Stimulated activated CD8-positive, alpha-beta memory T cell treated with anti-CD3 and anti-CD28 coated beads, Interleukin-12 subunit alpha, Interleukin-12 subunit beta, amount 100 ng/mL, for 24 hours (primary cell): ENCODE data around the gene FRAS1.
"Not testable (repeated sequence)": the region's sequence is repeated elsewhere in the genome, so short reads cannot be mapped to it uniquely, and the experiment has no call there.

Source experiments
- DNase-seq: peaks from one replicate; pipeline ENCODE4 v3.0.0-alpha.2; 2020; ENCODE audit errors: extremely low read depth

FRAS1 gene

DNA sequence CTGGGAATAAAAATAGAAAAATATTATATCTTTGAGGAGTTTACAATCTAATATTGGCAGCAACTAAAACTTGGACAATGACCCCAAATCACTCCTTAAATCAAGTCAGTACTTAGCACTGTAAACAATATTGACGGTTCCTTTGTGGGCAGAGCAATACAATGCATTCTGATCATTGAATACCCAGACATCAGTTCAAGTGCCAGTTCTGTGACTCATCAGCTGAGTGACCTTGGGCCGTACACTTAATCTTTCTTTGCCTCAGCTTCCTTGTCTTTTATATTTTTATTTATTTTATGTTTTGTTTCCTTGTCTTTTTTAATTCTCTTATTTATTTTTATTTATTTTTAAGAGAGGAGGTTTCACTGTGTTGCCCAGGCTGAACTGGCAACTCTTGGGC, 382.2 kb downstream of the FRAS1 start:
- no peak for DNase-seq

- DNase-seq: no peak
Observed at GRCh38 chr4:78441756-78442155, 384.6 kb downstream of the FRAS1 start.

- DNase-seq: no peak
Observed at GRCh38 chr4:78446619-78447018, 389.5 kb downstream of the FRAS1 start.

GRCh38 chr4:78451407-78451806, 394.3 kb downstream of the FRAS1 start:
- DNase-seq: no peak

- DNase-seq: no peak
Observed at GRCh38 chr4:78454016-78454415, 396.9 kb downstream of the FRAS1 start.

DNA sequence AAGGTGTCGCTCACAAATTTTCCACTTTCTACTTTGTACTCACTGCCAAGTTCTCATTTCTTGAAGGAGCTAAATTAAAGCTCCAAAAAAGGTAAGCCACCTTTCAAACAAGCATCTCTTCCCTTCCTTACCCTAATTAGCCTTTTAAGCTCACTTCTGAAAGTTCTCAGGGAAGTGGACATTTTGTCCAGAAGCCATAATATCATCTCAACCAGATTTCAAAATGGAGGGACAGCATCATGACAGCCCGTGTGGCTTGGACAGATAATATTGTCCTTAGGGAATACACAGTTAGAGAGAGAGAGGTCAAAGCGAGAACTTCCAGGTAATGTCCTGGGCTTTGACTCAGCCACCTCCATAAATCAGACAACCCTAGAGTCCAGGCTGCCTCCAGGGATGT, 400.6 kb downstream of the FRAS1 start:
- DNase-seq: no peak

- no peak for DNase-seq
Observed at GRCh38 chr4:78459327-78459726, 402.2 kb downstream of the FRAS1 start.

DNA sequence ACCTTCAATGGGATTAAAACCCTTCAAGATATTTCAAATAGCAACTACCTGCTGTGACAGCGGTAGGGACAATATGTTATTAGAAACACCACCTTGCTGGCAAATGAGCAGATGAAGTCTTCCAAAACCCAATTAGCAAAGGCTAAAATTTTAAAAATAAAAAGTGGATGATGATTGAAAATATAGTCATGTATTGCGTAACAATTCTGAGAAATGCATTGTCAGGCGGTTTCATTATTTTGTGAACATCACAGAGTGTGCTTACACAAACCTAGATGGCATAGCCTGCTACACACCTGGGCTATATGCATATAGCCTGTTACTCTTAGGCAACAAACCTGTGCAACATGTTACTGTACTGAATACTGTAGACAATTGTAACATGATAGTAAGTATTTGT, 403.2 kb downstream of the FRAS1 start:
- DNase-seq: no peak

- no peak for DNase-seq
Observed at GRCh38 chr4:78464265-78464664, 407.1 kb downstream of the FRAS1 start.

GRCh38 chr4:78467223-78467622, 410.1 kb downstream of the FRAS1 start:
- not testable (repeated sequence) for DNase-seq

DNA sequence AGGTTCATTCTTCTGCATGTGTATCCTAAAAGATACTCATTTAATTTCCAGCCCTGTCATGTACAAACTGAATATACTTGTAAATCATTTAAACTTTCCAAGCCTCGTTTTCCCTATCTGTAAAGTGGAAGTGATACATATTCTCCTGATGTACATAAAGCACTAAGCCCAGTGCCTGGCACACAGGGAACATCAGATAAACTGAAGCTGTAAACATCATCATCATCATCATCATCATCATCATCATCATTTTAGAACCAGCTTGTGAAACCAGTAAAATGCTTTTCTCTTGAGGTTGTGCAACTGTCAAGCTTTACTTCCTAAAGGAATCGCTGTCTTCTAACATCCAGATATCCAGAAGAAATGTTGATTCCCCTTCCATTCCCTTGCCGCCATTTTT, 411.1 kb downstream of the FRAS1 start:
- no peak for DNase-seq

GRCh38 chr4:78476108-78476704, 419.1 kb downstream of the FRAS1 start:
- DNase-seq: no peak

- DNase-seq: no peak
Observed at GRCh38 chr4:78477276-78477675, 420.2 kb downstream of the FRAS1 start.

DNA sequence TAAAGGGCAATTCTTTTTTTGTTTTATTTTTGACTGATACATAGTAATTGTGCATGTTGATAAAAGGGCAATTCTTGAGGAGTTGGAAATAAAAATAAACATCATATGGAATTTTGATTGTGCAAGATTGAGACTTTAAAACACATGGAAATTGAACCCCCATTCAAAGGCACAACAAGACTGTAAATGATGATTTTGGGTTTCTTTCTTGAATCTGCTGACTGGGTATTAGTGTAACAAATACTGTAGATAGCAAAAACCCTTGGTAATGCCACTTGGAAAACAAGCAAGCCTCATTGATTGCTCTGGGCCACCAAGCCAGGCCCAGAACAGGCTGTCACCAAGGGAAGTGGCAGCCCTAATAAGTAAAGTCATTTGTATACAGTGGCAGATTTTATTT, 421.4 kb downstream of the FRAS1 start:
- no peak for DNase-seq

DNA sequence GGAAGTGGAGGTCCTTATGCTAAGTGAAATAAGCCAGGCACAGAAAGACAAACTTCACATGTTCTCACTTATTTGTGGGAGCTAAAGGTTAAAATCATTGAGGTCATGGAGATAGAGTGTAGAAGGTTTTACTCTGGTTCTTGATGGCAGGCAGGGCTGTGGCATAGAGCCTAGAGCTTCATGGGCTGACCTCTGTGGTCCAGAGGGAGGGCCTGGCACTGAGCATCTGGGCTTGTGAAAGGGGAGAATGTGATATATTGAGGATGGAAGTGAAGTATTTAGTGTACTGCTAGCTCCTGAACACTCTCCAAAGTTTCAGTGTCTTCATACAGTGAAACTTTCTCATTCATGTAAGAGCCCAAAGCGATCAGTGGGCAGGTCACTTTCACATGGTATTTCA, 423.2 kb downstream of the FRAS1 start:
- DNase-seq: no peak

DNA sequence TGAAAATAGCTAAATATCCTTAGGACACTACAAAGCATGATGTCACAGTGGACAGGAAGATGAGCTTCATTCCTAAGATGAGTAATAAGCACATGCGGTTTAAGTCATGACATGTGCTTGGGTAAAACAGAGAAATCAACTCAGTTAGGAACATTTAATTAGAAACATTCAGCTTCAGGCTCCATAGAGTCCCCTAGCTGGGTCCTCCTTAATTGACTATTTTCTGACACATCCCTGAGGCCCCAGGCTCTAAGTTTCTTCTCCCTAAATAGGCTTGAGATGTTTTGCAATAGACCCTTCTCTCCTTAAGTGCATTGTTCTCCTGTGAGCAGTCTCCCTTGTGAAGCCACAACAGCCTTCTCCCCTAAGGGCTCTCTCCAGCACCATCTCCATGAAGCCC, 424.1 kb downstream of the FRAS1 start:
- no peak for DNase-seq

DNA sequence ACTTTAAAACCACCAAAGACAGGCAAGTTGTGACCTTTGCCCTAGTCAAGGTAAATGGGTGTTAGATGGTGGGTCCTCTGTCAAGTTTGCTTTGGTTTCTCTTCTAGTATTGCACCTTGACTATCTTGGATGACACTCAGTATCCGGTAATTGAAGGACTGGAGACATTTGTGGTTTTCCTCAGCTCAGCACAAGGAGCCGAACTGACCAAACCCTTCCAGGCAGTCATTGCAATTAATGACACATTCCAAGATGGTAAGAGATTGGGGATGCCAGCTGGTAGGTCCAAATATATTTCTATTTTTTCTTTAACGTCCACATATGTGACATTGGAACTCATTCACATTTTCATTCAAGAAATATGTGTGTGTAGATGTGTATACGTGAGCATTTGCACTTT, 425.2 kb downstream of the FRAS1 start:
- no peak for DNase-seq

DNA sequence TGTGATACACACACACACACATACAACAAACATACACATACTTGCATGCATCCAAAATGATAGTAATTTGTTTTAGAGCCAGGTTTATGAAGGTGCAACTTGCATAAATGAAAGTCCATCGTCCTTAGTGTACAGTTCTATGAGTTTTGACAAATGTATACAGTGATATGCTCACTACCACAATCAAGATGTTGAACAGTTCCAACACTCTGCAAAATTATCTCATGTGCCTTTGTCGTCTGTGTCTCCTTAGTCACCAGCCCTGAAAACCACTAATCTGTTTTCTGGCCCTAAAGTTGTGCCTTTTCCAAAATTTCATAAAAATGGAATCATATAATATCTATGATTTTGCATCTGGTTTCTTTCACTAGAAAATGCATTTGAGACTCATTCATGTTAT, 426.7 kb downstream of the FRAS1 start:
- no peak for DNase-seq

- DNase-seq: no peak
Observed at GRCh38 chr4:78484574-78484973, 427.5 kb downstream of the FRAS1 start.

DNA sequence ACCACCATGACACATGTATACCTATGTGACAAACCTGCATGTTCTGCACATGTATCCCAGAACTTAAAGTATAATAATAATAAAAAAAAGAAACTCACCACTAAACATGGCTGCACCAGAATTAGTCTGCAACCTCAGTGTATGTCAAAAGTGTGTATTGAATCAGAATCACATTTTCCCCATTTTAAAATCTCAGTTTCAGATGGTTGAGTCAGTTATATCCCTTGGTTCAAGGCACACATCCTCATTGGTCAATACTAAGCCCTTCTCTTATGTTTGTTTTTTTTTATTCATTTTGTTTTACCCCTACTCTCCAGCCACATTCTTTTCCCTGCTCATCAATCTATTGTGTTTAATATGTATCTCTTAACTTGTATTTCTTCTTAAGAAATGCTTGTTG, 436.6 kb downstream of the FRAS1 start:
- DNase-seq: no peak

GRCh38 chr4:78496021-78496643, 439.0 kb downstream of the FRAS1 start:
- DNase-seq: no peak

DNA sequence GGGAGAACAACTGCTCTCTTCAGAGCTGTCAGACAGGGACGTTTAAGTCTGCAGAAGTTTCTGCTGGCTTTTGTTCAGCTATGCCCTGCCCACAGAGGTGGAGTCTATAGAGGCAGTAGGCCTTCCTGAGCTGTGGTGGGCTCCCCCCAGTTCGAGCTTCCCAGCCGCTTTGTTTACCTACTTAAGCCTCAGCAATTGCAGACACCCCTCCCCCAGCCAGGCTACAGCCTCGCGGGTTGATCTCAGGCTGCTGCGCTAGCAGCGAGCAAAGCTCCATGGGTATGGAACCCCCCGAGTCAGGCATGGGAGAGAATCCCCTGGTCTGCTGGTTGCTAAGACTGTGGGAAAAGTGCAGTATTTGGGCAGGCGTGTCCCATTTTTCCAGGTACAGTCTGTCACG, 449.1 kb downstream of the FRAS1 start:
- not testable (repeated sequence) for DNase-seq

GRCh38 chr4:78509043-78509442, 451.9 kb downstream of the FRAS1 start:
- no peak for DNase-seq

GRCh38 chr4:78510108-78510507, 453.0 kb downstream of the FRAS1 start:
- DNase-seq: no peak
